K562 (cell line): ENCODE measurements around the gene ATP6V0A1. TPM values are rescaled to one million over a fixed set of nuclear protein-coding genes. Genes with fewer than 3 reads are reported as not detected.

Experiments
- CAMTA2 ChIP-seq: fragments of 250-450 bp; sonication (Bioruptor Pico); conservative IDR thresholded peaks from 2 replicates; pipeline ENCODE4 v1.5.1; 2022
- CC2D1A ChIP-seq: fragments of 450-650 bp; IDR thresholded peaks from 2 replicates; pipeline ENCODE4 v1.6.1; 2017; ENCODE audit warnings: mild to moderate bottlenecking
- ERF ChIP-seq: fragments of 450-650 bp; formaldehyde crosslinking; IDR thresholded peaks from 2 replicates; pipeline ENCODE4 v1.4.0; 2020; ENCODE audit warnings: mild to moderate bottlenecking, mixed read lengths
- FOXA1 ChIP-seq: fragments of 450-650 bp; IDR thresholded peaks from 2 replicates; pipeline ENCODE4 v1.6.1; 2016; ENCODE audit warnings: mild to moderate bottlenecking, borderline replicate concordance
- HSF4 ChIP-seq: fragments of 250-450 bp; sonication (Bioruptor Pico); IDR thresholded peaks from 2 replicates; pipeline ENCODE4 v2.1.2; 2022; ENCODE audit warnings: mild to moderate bottlenecking, moderate library complexity, borderline replicate concordance
- KAT7 ChIP-seq: sonication (generic); formaldehyde crosslinking; IDR thresholded peaks from 2 replicates; pipeline ENCODE4 v1.8.0; 2022; ENCODE audit warnings: missing genetic modification reagents, mild to moderate bottlenecking, borderline replicate concordance
- MAFK ChIP-seq: IDR thresholded peaks from 2 replicates; pipeline ENCODE4 v1.6.1; 2011; ENCODE audit warnings: low read length, improper control_type of control experiment
- NR2C1 ChIP-seq, 2 experiments: fragments of 450-650 bp; IDR thresholded peaks; 2 replicates each; pipeline ENCODE4 v1.6.1; 2017; ENCODE audit warnings: mild to moderate bottlenecking in 2 of 2, antibody characterized with exemption in 1 of 2, inconsistent platforms in 1 of 2, missing compliant biosample characterization in 1 of 2, missing genetic modification characterization in 1 of 2
- POLR2AphosphoS5 ChIP-seq: IDR thresholded peaks from 2 replicates; pipeline ENCODE4 v1.6.1; 2011; ENCODE audit warnings: mild to moderate bottlenecking, low read depth, low read length, moderate library complexity; ENCODE audit not compliant: control insufficient read depth, insufficient read depth
- SETDB1 ChIP-seq: IDR thresholded peaks from one replicate; pipeline ENCODE4 v1.6.1; 2012; ENCODE audit warnings: low read length, control low read depth, inconsistent platforms
- SMAD2 ChIP-seq: fragments of 150-350 bp; IDR thresholded peaks from 2 replicates; pipeline ENCODE4 v1.6.1; 2014; ENCODE audit warnings: low read depth, mild to moderate bottlenecking, low read length
- SMARCA4 ChIP-seq: fragments of 450-650 bp; IDR thresholded peaks from 2 replicates; pipeline ENCODE4 v1.6.1; 2016
- STAT5B ChIP-seq: fragments of 250-450 bp; sonication (Bioruptor Pico); IDR thresholded peaks from 2 replicates; pipeline ENCODE4 v1.8.0; 2021; ENCODE audit warnings: mild to moderate bottlenecking, inconsistent platforms
- TAF15 ChIP-seq: fragments of 200-400 bp; formaldehyde crosslinking; IDR thresholded peaks from 2 replicates; pipeline ENCODE4 v1.6.1; 2017; ENCODE audit warnings: mild to moderate bottlenecking, low read depth, low read length, moderate library complexity
- TCF15 ChIP-seq: fragments of 250-450 bp; sonication (Bioruptor Pico); IDR thresholded peaks from 2 replicates; pipeline ENCODE4 v1.8.0; 2022; ENCODE audit warnings: moderate library complexity, mild to moderate bottlenecking, inconsistent platforms
- ZBTB26 ChIP-seq: fragments of 450-650 bp; formaldehyde crosslinking; IDR thresholded peaks from 2 replicates; pipeline ENCODE4 v1.4.0; 2022; ENCODE audit warnings: missing genetic modification characterization
- ZFP30 ChIP-seq: fragments of 250-450 bp; sonication (Bioruptor Pico); IDR thresholded peaks from 2 replicates; pipeline ENCODE4 v1.8.0; 2022; ENCODE audit warnings: moderate library complexity, mild to moderate bottlenecking, inconsistent platforms, borderline replicate concordance
- ZNF134 ChIP-seq: fragments of 250-450 bp; sonication (Bioruptor Pico); conservative IDR thresholded peaks from 2 replicates; pipeline ENCODE4 v1.4.0; 2020
- ZNF354B ChIP-seq: fragments of 250-450 bp; sonication (Bioruptor Pico); IDR thresholded peaks from 2 replicates; pipeline ENCODE4 v1.4.0; 2020
- ZNF398 ChIP-seq: fragments of 250-450 bp; sonication (Bioruptor Pico); IDR thresholded peaks from 2 replicates; pipeline ENCODE4 v1.8.0; 2021; ENCODE audit warnings: moderate library complexity, mild to moderate bottlenecking, inconsistent platforms
- ZNF431 ChIP-seq: sonication (generic); formaldehyde crosslinking; IDR thresholded peaks from 2 replicates; pipeline ENCODE4 v1.8.0; 2022; ENCODE audit warnings: mild to moderate bottlenecking, missing genetic modification reagents
- polyA plus RNA-seq, 8 experiments: library from polyadenylated mRNA; depleted of rRNA in 4 of 8; stranded (reverse) in 5 of 8; unstranded in 3 of 8; fragments of >200 nt; fragmentation: Nextera tagmentation in 2 of 8; fragmentation: Illumina TruSeq in 1 of 8; extraction: Ambion mirVana in 2 of 8; extraction: Trizol in 1 of 8; gene quantifications; 2 replicates each; pipeline versions ENCODE4 v1.2.1 to v1.2.3, GENCODE V29; 2011 to 2014; ENCODE audit warnings: inconsistent platforms in 1 of 8, missing spikeins in 1 of 8
- total RNA-seq, 7 experiments: library from RNA; depleted of rRNA in 6 of 7; stranded (reverse); fragments of >200 nt in 6 of 7; fragmentation: Illumina TruSeq in 2 of 7; extraction: Trizol in 2 of 7; gene quantifications; 2 replicates each; pipeline versions ENCODE4 v1.2.1 to v1.2.3, GENCODE V29; 2011 to 2021; ENCODE audit warnings: low replicate concordance in 1 of 7
- TF ChIP-seq, protein P1 (sequence below): fragments of 450-650 bp; IDR thresholded peaks from 2 replicates; pipeline ENCODE4 v1.6.1; 2018; ENCODE audit not compliant: partially characterized antibody

The ATP6V0A1 gene
- total and polyA plus RNA-seq, 9 of the 15 experiments (the other 6 are each of a cell fraction or from before 2014, with no cell fraction given), result 11.8 to 158 (median 75.5) TPM

- TF ChIP-seq KAT7 (CRISPR knock-in tag), result no peak
- no peak for TF ChIP-seq MAFK
- TF ChIP-seq ERF (CRISPR knock-in tag), result no peak
- TF ChIP-seq CAMTA2 (CRISPR knock-in tag), result no peak
- no peak for TF ChIP-seq SETDB1
- no peak for TF ChIP-seq ZNF431 (CRISPR knock-in tag)
- no peak for TF ChIP-seq ZNF134 (CRISPR knock-in tag)
- no peak for TF ChIP-seq ZFP30 (CRISPR knock-in tag)
- TF ChIP-seq, protein P1, sequence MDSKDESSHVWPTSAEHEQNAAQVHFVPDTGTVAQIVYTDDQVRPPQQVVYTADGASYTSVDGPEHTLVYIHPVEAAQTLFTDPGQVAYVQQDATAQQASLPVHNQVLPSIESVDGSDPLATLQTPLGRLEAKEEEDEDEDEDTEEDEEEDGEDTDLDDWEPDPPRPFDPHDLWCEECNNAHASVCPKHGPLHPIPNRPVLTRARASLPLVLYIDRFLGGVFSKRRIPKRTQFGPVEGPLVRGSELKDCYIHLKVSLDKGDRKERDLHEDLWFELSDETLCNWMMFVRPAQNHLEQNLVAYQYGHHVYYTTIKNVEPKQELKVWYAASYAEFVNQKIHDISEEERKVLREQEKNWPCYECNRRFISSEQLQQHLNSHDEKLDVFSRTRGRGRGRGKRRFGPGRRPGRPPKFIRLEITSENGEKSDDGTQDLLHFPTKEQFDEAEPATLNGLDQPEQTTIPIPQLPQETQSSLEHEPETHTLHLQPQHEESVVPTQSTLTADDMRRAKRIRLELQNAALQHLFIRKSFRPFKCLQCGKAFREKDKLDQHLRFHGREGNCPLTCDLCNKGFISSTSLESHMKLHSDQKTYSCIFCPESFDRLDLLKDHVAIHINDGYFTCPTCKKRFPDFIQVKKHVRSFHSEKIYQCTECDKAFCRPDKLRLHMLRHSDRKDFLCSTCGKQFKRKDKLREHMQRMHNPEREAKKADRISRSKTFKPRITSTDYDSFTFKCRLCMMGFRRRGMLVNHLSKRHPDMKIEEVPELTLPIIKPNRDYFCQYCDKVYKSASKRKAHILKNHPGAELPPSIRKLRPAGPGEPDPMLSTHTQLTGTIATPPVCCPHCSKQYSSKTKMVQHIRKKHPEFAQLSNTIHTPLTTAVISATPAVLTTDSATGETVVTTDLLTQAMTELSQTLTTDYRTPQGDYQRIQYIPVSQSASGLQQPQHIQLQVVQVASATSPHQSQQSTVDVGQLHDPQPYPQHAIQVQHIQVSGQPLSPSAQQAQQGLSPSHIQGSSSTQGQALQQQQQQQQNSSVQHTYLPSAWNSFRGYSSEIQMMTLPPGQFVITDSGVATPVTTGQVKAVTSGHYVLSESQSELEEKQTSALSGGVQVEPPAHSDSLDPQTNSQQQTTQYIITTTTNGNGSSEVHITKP, result no peak
- TF ChIP-seq FOXA1, result no peak
- TF ChIP-seq HSF4 (CRISPR knock-in tag), result no peak
- TF ChIP-seq ZNF398 (CRISPR knock-in tag), result no peak
- TF ChIP-seq ZNF354B, result no peak
- no peak for TF ChIP-seq SMAD2
- no peak for TF ChIP-seq ZBTB26
- no peak for TF ChIP-seq CC2D1A
- peak; percentile 54 for TF ChIP-seq SMARCA4
- 0 out of 2 replicates have a peak, but pooled peaks have one; percentile 23 for TF ChIP-seq POLR2AphosphoS5
- no peak for TF ChIP-seq NR2C1 (IDR thresholded peaks at IDR 0.05)
- TF ChIP-seq NR2C1 (tag; IDR thresholded peaks at IDR 0.05), result peak; percentile 60
- TF ChIP-seq STAT5B (CRISPR knock-in tag), result no peak
- no peak for TF ChIP-seq TCF15
- no peak for TF ChIP-seq TAF15
These were observed 73.0 kb downstream of the ATP6V0A1 start (continued) for GRCh38 chr17:42531455-42532354.
